ENCODE measurements around the gene ESPNL.

The ESPNL gene

DNA sequence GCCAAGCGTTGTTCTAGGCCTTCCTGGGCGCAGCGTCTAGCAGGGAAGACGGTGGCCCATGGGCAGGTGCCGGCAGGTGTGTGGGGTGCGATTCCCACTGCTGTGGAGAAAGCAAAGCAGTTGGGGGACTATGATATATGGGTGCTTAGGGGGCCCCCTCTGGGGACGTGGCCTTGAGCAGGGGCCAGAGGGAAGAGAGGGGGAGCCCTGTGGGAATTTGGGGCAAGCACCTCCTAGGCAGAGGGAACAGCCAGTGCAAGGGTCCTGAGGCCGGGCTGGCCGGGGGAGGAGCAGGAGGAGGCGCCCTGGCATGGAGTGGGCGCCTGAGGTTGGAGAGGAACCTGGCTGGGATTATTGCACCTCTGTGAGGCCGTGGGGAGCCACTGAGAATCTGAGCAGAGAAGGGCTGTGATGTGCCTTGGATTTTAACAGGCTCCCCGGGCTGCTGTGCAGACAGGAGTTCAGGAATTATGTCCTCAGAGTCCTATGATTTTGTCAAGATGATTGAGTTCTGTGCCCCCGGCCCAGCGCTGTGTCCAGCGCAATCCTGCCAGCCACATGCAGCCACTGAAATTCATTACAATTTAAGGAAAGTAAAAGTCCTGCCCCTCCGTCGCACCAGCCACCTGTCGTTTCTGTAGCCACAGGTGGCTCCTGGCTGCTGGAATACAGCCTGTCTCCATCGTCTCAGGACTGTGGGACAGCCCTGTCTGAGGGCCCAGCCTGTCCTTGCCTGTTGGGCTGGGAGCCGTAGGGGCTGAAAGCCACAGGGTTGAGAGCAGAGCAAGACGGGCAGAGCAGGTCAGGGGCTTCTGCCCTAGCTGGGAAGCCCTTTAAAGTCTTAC is 29.2 kb downstream of the ESPNL start:
- DNase-seq (ENCODE audit: low read depth, low spot score) = no peak

DNA sequence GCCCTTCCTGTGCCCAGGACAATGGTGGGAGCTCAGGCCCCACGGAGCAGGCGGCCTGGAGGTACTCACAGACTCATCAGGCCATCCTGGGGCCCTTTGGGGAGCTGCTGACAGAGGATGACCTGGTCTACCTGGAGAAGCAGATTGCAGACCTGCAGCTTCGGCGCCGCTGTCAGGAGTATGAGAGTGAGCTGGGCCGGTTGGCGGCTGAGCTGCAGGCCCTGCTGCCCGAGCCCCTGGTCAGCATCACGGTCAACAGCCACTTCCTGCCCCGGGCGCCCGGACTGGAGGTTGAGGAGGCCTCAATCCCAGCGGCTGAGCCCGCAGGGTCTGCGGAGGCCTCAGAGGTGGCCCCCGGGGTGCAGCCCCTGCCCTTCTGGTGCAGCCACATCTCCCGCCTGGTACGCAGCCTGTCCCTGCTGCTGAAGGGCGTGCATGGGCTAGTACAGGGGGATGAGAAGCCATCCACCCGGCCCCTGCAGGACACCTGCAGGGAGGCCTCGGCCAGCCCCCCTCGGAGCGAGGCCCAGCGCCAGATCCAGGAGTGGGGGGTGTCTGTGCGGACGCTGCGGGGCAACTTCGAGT is 30.1 kb downstream of the ESPNL start:
- DNase-seq (ENCODE audit: low read depth, low spot score) = no peak

DNA sequence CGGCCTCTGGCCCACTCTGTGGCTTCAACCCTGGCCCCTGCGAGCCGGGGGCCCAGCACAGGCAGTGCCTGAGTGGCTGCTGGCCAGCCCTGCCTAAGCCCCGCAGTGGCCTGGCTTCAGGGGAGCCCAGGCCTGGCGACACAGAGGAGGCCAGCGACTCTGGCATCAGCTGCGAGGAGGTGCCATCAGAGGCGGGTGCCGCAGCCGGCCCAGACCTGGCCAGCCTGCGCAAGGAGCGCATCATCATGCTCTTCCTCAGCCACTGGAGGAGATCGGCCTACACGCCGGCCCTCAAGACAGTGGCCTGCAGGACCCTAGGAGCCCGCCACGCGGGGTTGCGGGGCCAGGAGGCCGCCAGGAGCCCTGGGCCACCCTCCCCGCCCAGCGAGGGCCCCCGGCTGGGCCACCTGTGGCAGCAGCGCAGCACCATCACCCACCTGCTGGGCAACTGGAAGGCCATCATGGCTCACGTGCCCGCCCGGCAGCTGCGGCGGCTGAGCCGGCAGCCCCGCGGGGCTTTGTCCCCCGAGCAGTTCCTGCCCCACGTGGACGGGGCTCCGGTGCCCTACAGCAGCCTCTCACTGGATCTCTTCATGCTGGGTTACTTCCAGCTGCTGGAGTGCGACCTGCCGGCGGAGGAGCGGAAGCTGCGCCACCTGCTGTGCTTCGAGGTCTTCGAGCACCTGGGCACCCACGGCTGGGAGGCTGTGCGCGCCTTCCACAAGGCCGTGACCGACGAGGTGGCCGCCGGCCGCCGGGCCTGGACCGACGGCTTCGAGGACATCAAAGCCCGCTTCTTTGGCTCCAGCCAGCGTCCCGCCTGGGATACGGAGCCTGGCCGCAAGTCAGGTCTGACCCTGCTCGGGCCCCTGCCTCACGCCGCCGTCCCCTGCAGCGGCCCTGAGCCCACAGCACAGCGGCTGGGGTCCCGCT is 30.8 kb downstream of the ESPNL start:
- DNase-seq (ENCODE audit: low read depth, low spot score) = no peak

DNA sequence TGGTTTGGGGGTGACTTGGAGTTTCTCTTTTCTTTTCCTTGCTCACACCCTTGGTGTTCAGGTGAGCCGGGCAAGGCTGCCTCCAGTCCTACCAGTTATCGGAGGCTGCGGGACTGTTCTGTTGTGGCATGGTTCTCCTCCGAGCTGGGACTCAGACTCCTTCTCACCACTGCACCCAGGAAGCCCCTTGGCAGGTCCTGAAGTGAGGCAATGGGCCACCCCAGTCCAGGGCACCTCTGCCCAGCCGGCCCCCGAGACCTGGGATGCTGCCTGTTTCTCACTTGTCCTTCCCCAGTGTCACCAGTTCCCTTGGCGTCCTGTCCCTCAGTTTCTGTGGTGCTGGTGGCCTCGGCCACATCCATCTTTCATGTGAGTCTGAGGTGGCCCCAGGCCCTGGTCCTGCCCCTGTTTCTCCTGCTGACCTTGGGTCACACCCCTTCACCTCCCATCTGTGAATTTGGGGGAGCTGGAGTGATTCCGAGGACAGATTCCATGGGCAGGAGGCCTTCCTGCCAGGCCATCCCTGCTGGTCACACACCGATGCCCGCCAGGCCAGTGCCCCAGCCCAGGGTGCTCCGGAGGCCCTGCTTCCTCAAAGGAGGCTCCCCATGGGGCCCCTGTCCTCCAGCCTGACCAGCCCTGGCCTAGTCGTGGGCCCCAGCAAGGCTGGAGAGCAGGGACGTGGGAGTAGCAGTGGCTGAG is 31.8 kb downstream of the ESPNL start:
- no peak for DNase-seq (ENCODE audit: low read depth, low spot score)

DNA sequence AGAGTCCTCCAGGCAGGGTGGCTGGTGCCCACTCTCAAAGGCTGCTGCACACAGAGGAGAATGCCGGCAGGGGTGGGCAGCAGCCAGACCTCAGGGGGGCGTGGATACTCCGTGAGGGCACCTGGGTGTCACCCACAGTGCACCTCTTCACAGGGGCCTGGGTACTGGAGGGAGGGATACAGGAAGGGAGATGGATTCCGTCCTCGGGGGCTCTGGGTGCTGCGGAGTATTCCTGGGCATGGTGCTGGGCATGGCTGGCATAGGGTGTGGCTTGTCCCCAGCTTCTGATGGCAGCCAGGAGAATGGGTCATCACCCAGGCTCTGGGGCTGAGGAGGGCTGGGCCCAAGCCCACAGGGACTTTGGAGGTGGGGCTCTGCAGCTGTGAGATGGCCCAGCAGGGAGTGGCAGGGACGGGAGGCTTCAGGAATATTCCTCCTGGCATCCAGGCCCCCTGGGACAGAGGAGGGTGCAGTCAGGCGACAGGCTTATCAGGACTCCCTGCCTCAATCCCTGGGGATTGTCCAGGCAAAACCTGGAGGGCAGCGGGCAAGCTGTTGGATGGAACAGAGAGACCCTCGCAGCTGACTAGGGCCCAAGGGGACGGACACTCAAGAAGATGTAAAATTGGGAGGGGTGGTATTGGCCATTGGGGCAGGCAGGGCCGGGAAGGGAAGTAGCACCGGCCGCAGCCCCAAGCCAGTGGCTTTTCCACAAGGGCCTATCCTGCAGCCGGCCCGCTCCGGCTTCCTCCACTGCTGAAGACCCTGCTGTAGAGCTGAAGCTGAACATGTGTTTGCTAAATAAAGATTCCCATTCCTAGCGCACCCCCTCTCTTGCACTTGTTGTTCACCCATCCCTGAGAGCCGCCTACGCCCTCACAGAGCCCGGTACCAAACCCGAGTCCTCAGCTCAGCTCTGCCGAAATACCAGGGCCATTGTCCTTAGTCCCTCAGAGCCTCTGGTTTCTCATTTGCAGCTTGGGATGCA is 32.6 kb downstream of the ESPNL start:
- DNase-seq (ENCODE audit: low read depth, low spot score) = no peak

DNA sequence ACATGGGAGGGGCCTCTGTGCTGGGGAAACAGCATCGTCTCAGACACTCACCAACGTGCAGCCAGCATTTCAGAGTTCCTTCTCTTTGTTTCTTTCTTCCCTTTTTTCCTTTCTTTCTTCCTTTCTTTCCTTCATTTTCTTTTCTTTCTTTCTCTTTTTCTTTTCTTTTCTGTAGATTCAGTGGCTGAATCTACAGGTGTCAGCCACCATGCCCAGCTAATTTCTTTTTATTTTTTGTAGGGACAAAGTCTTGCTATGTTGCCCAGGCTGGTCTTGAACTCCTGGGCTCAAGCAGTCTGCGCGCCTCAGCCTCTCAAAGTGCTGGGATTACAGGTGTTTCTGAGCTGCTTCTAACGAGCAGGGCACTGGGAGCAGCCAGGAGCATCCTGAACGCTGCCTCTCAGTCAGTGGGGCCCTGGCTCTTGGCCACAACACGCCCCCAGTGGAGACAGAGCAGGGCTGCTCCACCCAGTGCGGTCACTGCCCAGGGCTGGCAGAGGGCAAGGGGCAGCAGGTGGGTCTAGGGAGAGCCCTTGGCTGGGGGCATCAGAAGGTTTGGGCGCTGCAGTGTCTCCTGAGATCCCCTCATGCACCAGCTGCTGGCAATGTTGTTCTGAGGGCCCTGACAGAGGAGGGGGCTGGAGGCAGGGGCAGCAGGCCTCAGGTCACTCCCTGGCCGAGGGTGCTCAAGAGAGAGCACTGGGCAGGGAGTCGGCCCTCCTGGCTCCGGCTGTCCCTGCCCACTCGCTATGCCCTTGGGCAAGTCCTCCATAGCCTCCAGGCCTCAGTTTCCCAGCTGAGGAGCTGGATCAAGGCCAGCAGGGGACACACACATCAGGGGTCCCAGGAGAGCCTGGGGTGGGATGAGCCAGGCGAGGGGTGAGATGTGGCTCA is 33.6 kb downstream of the ESPNL start:
- no peak for DNase-seq (ENCODE audit: low read depth, low spot score)

DNA sequence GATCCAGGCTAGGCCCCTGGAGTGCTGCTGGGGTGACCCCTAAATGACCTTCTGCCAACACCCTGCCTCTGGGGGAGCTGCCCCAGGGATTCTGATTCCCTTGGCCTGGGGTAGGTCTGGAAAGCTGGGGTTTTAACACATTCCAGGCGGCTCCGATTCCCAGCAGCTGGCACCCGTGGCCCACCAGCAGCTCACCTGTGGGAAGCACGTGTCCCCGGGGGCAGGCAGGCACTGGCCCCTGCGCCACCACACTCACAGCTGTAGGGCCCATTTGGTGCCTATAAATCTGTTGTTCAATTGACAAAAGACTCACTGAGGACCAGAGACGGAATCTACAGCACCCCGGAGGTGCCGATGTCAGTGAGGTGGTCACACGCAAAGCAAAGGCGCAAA is 34.2 kb downstream of the ESPNL start:
- no peak for DNase-seq (ENCODE audit: low read depth, low spot score)

DNA sequence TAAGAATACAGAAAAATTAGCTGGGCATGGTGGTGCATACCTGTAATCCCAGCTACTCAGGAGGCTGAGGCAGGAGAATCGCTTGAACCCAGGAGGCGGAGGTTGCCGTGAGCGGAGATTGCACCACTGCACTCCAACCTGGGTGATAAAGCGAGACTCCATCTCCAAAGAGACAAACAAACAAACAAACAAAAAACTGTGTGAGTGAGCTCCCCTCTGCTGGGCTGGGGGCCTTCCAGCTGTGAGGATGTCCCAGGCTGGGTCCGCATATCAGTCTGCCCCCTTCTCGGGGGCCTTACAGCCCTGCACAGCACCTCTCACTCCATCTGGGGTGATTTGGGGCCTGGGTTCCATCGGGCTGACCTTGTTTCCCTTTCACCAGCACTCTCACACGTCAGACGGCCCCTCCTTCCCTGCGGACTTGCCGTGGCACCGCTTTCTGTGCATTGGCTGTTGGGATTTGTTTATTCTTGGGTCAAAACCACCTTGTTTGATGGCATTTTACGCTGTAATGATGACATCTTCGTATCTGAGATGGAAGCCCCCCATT is 35.5 kb downstream of the ESPNL start:
- no peak for DNase-seq (ENCODE audit: low read depth, low spot score)

DNA sequence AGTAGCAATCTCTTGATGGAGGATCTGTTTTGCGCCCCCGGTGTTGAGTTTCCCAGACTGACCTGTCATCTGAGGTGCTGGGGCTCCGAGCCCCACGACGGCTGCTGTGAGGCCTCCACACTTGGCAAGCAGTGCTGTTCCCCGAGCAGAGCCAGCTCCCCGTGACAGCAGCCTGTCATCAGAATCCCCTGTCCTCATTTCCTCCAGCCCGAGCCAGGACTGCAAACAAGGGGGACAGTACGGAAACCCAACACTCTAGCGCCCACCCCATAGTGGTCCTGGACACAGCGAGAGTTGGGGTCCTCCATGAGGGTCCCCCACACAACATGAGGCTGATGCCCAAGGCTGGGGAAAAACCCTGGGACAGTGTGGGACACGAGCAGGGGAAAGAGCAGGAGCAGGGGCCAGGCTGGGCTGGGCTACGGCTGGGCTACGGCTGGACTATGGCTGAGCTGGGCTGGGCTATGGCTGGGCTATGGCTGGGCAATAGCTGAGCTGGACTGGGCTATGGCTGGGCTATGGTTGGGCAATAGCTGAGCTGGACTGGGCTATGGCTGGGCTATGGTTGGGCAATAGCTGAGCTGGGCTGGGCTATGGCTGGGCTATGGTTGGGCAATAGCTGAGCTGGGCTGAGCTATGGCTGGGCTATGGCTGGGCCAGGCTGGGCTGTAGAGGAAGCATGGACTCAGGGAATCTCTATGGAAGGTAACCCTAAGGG is 36.8 kb downstream of the ESPNL start:
- no peak for DNase-seq (ENCODE audit: low read depth, low spot score)

DNA sequence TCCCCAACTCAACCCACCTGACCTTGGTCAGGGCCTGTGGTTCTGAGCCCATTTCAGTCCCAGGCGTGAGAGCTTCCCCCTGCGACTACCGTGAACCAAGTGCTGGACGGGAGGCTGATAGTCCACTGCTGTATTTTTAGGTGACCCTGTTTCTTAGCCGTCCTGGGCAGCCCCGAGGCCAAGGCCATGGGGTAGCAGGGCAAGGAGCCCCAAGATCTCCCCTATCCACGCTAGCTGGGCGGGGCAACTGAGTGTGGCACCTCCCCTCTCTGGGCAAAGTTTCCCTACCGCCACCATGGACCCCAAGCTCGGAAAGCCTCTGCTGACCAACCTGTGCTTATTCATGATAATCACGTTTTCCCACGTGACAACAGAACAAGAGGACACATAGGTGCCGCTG is 37.7 kb downstream of the ESPNL start:
- DNase-seq (ENCODE audit: low read depth, low spot score) = no peak

DNA sequence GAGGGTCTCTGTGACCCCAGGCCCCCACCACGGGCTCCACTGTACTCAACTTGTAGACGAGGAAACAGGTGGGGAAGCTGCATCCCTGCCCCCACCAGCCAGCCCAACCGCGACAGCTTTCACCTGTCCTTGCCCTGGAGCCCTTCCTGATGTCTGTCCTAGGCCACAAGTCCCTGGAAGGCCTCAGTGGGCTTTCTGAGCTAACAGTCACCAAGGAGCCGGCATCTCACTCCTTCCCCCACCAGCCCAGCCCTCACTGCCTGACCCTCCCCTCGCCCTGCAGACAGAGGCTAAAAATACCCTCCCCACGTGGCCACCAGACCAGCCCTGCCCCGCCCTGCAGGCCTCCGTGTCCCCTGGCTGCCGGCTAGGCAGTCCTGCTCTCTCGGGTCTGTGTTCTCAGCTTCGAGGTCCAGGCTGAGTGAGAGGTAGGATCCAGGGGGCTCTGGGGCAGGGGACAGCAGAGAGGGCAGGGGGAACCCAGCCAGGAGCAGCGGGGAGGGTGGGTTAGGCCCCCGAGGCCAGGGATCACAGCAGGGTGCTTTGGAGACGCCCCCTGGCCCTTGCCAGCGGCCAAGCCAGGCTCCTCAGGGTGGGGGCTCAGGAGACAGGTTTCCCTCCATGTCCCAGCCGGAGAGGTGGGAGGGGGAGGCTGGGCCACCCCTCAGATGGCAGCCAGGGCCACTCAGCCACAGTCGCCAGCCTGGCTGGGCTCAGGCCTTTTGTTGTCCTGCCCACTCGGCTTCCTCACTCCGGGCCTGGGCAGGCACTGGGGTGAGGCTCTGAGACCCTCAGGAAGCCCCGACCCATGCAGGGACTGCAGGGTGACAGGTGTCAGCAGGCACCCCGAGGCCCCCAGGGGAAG is 38.4 kb downstream of the ESPNL start, which contains the start of gene KLHL30:
Gene KLHL30 (plus strand): TSS at position 338 of the 865 bp plus-strand sequence. CDS start 2,087 bp downstream, outside the sequence.
- DNase-seq (ENCODE audit: low read depth, low spot score) = no peak

DNA sequence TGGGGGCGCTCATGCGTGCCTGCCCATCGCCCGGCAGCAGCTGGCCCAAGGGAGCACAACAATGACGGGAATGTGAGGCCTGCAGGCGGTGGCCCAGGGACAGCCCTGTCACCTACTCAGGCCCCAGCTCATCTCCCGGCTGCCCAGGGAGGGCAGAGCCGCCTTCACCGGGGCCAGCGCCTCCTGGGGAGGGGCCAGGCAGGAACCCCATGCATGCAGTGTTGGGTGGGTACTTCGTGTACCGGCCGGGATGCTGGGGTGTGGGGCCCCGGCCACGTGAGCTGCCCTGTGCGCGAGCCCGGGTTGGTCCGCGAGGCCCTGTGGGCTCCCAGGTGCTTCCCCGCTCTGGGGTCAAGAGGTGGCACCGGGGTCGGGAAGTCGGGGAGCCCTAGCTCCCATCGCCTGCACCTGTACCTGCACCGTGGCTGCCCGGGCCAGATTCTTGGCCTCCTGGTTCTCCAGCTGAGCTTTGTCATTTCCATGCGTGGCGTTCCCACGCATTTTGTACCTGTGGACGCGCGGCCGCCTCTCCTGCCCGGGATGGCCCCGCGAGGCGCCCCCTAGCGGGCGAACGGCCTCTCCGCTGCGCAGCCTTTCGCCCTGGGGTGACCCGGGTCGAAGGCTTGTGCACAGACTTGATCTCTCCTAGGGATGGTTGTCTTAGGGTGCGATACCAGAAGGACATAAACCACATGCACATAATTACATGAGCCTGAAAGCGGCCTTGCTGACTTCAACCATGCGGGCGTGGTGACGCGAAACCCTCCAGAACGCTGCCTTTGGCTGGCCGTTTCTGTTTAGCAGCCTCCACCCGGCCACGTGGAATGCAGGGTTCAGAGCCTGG is 39.3 kb downstream of the ESPNL start:
- no peak for DNase-seq (ENCODE audit: low read depth, low spot score)

DNA sequence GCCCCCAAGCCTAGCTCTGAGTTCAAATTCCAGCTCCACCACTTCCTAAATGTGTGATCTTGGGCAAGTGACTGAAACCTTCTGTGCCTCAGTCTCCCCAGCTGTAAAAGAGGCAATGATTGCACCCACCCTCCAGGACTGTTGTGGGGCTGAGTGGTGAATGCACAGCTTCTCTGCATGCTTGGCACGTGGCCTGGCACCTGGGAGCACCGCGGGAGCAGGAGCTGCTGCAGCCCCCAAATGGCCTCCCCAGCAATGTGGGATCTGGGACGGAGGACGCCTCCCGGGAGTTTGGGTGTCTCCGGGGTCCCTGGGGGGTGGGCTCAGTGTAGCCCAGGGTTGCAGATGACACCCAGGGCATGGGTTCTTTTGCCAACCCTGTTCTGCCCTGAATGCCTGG is 39.9 kb downstream of the ESPNL start:
- no peak for DNase-seq (ENCODE audit: low read depth, low spot score)

DNA sequence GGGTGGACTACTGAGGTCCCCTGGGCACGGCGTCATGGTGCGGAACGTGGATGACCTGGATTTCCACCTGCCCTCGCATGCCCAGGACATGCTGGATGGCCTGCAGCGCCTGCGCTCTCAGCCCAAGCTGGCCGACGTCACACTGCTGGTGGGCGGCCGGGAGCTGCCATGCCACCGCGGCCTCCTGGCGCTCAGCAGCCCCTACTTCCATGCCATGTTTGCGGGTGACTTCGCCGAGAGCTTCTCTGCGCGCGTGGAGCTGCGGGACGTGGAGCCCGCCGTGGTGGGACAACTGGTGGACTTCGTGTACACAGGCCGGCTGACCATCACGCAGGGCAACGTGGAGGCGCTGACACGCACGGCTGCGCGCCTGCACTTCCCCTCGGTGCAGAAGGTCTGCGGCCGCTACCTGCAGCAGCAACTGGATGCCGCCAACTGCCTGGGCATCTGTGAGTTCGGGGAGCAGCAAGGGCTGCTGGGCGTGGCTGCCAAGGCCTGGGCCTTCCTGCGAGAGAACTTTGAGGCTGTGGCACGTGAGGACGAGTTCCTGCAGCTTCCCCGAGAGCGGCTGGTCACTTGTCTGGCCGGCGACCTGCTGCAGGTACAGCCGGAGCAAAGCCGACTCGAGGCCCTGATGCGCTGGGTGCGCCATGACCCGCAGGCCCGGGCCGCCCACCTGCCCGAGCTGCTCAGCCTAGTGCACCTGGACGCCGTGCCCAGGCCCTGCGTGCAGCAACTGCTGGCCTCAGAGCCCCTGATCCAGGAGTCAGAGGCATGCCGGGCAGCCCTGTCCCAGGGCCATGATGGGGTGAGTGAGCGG is 40.8 kb downstream of the ESPNL start:
- DNase-seq (ENCODE audit: low read depth, low spot score) = no peak

DNA sequence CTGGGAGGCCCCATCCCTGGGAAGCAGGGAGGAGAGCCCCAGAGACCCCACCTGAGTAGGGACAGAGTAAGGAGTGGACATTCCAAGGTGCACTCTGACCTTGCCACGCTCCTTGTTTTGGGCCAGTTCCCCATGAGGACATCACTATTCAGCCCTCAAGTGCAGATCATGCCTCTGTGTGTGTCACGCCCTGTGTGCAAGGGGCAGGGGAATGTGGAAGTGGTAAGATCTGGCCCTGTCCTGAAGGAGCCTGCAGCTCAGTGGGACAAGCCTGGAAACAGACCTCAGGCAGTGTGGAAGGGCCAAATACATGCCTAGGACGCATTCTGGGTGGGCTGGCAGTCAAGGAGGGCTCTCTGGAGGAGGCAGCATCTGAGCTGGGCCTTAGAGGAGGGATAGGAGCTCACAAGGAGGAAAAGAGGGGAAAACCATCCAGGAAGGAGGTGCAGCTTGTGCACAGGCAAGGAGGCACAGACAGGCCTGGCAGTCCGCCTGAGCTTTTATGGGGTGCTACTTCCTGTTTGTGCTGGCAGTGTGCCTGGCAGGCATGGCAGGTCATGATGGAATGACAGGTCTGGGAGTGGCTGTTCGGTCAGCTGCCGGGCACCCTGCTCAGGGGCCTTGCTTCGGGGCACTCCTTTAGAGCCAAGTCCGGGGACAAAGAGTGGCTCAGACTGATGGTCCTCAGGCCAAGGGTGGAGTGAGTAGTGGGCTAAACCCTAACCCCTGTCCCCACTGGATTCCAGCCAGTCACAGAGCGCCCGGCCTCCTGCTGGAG is 41.6 kb downstream of the ESPNL start:
- no peak for DNase-seq (ENCODE audit: low read depth, low spot score)

Measured in smooth muscle cell of the brain vasculature (primary cell).